ENCODE results near the gene BRAT1. TPM values are rescaled to one million over a fixed set of nuclear protein-coding genes. Genes with fewer than 3 reads are reported as not detected.

BRAT1 gene
- total and polyA plus RNA-seq, 2 donors (not counting 1 experiment from before 2014, with no cell fraction given), result 36.8 to 68.3 TPM

DNA sequence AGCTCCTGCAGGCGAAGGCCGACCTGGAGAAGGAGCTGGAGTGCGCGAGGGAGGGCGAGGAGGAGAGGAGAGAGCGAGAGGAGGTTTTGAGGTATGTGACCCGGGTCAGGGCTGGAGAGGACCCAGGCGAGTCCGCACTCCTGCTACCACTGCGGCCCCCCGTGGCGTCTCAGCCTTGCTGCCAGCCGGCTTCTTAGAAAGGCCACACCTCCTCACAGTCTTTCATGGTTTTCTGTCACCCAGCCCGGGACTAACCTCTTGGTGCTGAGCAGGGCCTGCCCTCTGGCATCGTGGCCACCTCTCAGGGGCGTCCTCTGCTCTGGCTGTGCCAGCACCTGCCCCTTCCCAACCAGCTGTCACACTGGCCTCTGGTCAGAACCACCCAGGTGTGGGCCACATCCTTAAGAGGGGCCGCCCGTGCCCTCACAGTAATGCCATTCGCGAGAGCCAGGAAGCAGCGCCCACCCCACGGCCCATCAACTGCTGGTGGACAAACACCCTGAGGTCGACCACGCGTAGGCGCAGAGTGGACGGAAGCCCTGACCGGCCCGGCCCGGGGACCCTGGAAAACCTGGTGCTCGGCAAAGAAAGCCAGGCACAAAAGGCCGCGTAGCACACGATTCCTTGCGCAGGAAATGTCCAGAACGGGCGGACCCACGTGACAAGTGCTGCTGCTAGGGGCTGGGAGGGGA is 37.9 kb upstream of the BRAT1 start:
- H4K20me1 ChIP-seq (ENCODE audit: control insufficient read depth, insufficient read depth, low read length, poor library complexity, severe bottlenecking), result no peaks in the 10 kb centered on the region
- peaks cover 6% of the 10 kb centered on the region for H3K4me1 Mint-ChIP-seq

More for the DNA sequence above, 37.9 kb upstream of the BRAT1 start:
- Histone ChIP-seq H3K4me1 (ENCODE audit: control insufficient read depth in 2 of 2, insufficient read depth in 2 of 2, low read length in 2 of 2) (peaks cover 0 to 8% of the 10 kb centered on the region in 2 donors), H3K4me3 (ENCODE audit: control extremely low read depth in 1 of 5, extremely low read depth in 1 of 5, insufficient read depth in 1 of 5, low read depth in 2 of 5, low read length in 4 of 5) (no peak overlapping the region), H3K36me3 (replicated peaks in 1 of 2; ENCODE audit: control extremely low read depth in 1 of 2, control insufficient read depth in 1 of 2, extremely low read depth in 1 of 2, insufficient read depth in 2 of 2, low read length in 1 of 2) (peaks cover 0 to 2% of the 10 kb centered on the region in 2 experiments), H3K27ac (ENCODE audit: low read length in 2 of 2) (no peak overlapping the region), H3K27me3 (replicated peaks in 1 of 4; ENCODE audit: control extremely low read depth in 1 of 4, control insufficient read depth in 3 of 4, insufficient read depth in 4 of 4, low read length in 3 of 4) (peaks cover 0 to 2% (median 0%) of the 10 kb centered on the region in 4 experiments), H3K79me2 (ENCODE audit: control insufficient read depth, insufficient read depth, low read length) (no peaks in the 10 kb centered on the region), H3K9me3 (ENCODE audit: control extremely low read depth in 1 of 3, control insufficient read depth in 2 of 3, insufficient read depth in 1 of 3, low read length in 2 of 3) (peaks cover 0 to 5% (median 0%) of the 10 kb centered on the region in 3 donors), H3K4me2 (replicated peaks; ENCODE audit: low read depth, low read length, poor library complexity, severe bottlenecking) (no peak overlapping the region), H3K9ac (ENCODE audit: low read length) (no peak overlapping the region), H2AFZ (ENCODE audit: insufficient read depth, low read depth, low read length, poor library complexity, severe bottlenecking) (no peak overlapping the region)
- Mint-ChIP-seq H3K9me3 (ENCODE audit: insufficient read depth) (no peaks in the 10 kb centered on the region), H3K4me3 (no peak overlapping the region), H3K27ac (no peak overlapping the region), H3K27me3 (no peaks in the 10 kb centered on the region)
- ATAC-seq (ENCODE audit: low read depth) (no peak), DNase-seq (no peak)
- 97% methylated on average over 33 of the region's 38 CpGs for WGBS (ENCODE audit: insufficient coverage)
- intact Hi-C loops (cut with micrococcal nuclease), result no loop called here
- TF ChIP-seq EZH2 (IDR thresholded peaks at IDR 0.05; ENCODE audit: borderline replicate concordance, insufficient read depth, low read depth, low read length, poor library complexity, severe bottlenecking) (no peak), CTCF (IDR thresholded peaks at IDR 0.05) (no peak)
- POLR2A ChIA-PET, result no interaction called here
- CTCF ChIA-PET, result no interaction called here

Measured in B cell (primary cell).